WTC11 (cell line): ENCODE data around the gene CXXC1. TPM values are rescaled to one million over a fixed set of nuclear protein-coding genes. Genes with fewer than 3 reads are reported as not detected.

Source experiments
- ATAC-seq: fragments of 200-7000 bp; cut with Tn5 transposase; 2 replicates; pipeline ENCODE4 v1.10.0; 2021; ENCODE audit warnings: mild to moderate bottlenecking, moderate library complexity
- CTCF ChIA-PET: fragments of 300-600 bp; sonication (Branson Sonifier 250); formaldehyde crosslinking; loops from one replicate; lab custom pipeline; 2021; ENCODE audit warnings: antibody characterized with exemption; lab: Charles Lee
- POLR2A ChIA-PET: fragments of 350-600 bp; sonication (Branson Sonifier 250); formaldehyde crosslinking; loops from one replicate; lab custom pipeline; 2021; ENCODE audit warnings: antibody characterized with exemption; lab: Charles Lee
- DNase-seq: peaks from one replicate; pipeline ENCODE4 v3.0.0; 2021; ENCODE audit warnings: low spot score
- H3K27ac Mint-ChIP-seq: 2 replicates; pipeline ENCODE4 v1.8.0; 2021; ENCODE audit warnings: mixed read lengths
- H3K27me3 Mint-ChIP-seq: 2 replicates; pipeline ENCODE4 v1.8.0; 2021; ENCODE audit warnings: low read depth, mild to moderate bottlenecking, moderate library complexity, mixed read lengths
- H3K36me3 Mint-ChIP-seq: 2 replicates; pipeline ENCODE4 v1.8.0; 2021; ENCODE audit warnings: mixed read lengths
- H3K4me1 Mint-ChIP-seq: 2 replicates; pipeline ENCODE4 v1.8.0; 2022; ENCODE audit warnings: mixed read lengths
- H3K4me3 Mint-ChIP-seq: 2 replicates; pipeline ENCODE4 v1.8.0; 2021; ENCODE audit warnings: mild to moderate bottlenecking, moderate library complexity, mixed read lengths
- H3K9me3 Mint-ChIP-seq: 2 replicates; pipeline ENCODE4 v1.8.0; 2021; ENCODE audit warnings: mixed read lengths
- ELF4 ChIP-seq: sonication (generic); formaldehyde crosslinking; IDR thresholded peaks from 2 replicates; pipeline ENCODE4 v1.8.1; 2022; ENCODE audit warnings: low read depth, mild to moderate bottlenecking, moderate library complexity, missing genetic modification reagents
- EMX1 ChIP-seq: fragments of 250-450 bp; sonication (Bioruptor Pico); IDR thresholded peaks from 2 replicates; pipeline ENCODE4 v1.8.0; 2021; ENCODE audit warnings: mild to moderate bottlenecking
- FOXJ3 ChIP-seq: sonication (generic); formaldehyde crosslinking; IDR thresholded peaks from 2 replicates; pipeline ENCODE4 v1.9.0; 2021; ENCODE audit warnings: missing genetic modification reagents, mild to moderate bottlenecking, borderline replicate concordance
- GTF2I ChIP-seq: fragments of 250-450 bp; sonication (Bioruptor Pico); conservative IDR thresholded peaks from 2 replicates; pipeline ENCODE4 v1.4.0; 2021; ENCODE audit warnings: mild to moderate bottlenecking
- NFE2L1 ChIP-seq: sonication (generic); formaldehyde crosslinking; IDR thresholded peaks from 2 replicates; pipeline ENCODE4 v1.8.1; 2023; ENCODE audit warnings: missing genetic modification reagents
- RELA ChIP-seq: sonication (generic); formaldehyde crosslinking; IDR thresholded peaks from 2 replicates; pipeline ENCODE4 v1.8.1; 2022; ENCODE audit warnings: missing genetic modification reagents, mild to moderate bottlenecking, borderline replicate concordance
- SP1 ChIP-seq: sonication (generic); formaldehyde crosslinking; conservative IDR thresholded peaks from 2 replicates; pipeline ENCODE4 v1.8.1; 2022; ENCODE audit warnings: missing genetic modification reagents
- TP53 ChIP-seq: sonication (generic); formaldehyde crosslinking; IDR thresholded peaks from 2 replicates; pipeline ENCODE4 v1.8.1; 2023; ENCODE audit warnings: mild to moderate bottlenecking, missing genetic modification reagents
- ZNF219 ChIP-seq: sonication (generic); formaldehyde crosslinking; IDR thresholded peaks from 2 replicates; pipeline ENCODE4 v1.8.0; 2023; ENCODE audit warnings: missing genetic modification reagents, mild to moderate bottlenecking, borderline replicate concordance
- ZNF232 ChIP-seq: sonication (generic); formaldehyde crosslinking; IDR thresholded peaks from 2 replicates; pipeline ENCODE4 v1.8.0; 2022; ENCODE audit warnings: mild to moderate bottlenecking, missing genetic modification reagents
- total RNA-seq: library from RNA; stranded (reverse); gene quantifications from 3 replicates; pipeline ENCODE4 v1.2.3, GENCODE V29; 2021
- TF ChIP-seq, protein P1 (sequence below): fragments of 250-450 bp; sonication (Bioruptor Pico); IDR thresholded peaks from 2 replicates; pipeline ENCODE4 v1.9.0; 2021; ENCODE audit warnings: mild to moderate bottlenecking
- TF ChIP-seq, protein P2 (sequence below): sonication (generic); formaldehyde crosslinking; IDR thresholded peaks from 2 replicates; pipeline ENCODE4 v1.8.1; 2023; ENCODE audit warnings: mild to moderate bottlenecking, missing genetic modification reagents
- TF ChIP-seq, protein P3 (sequence below): sonication (generic); formaldehyde crosslinking; IDR thresholded peaks from 2 replicates; pipeline ENCODE4 v1.8.0; 2022; ENCODE audit warnings: mild to moderate bottlenecking, missing genetic modification reagents
- TF ChIP-seq, protein P4 (sequence below): sonication (generic); formaldehyde crosslinking; IDR thresholded peaks from 2 replicates; pipeline ENCODE4 v1.8.0; 2022; ENCODE audit warnings: mild to moderate bottlenecking, missing genetic modification reagents
- TF ChIP-seq, protein P5 (sequence below): sonication (generic); formaldehyde crosslinking; IDR thresholded peaks from 2 replicates; pipeline ENCODE4 v1.8.0; 2023; ENCODE audit warnings: mild to moderate bottlenecking, missing genetic modification reagents
- TF ChIP-seq, protein P6 (sequence below): sonication (generic); formaldehyde crosslinking; IDR thresholded peaks from 2 replicates; pipeline ENCODE4 v1.8.0; 2023; ENCODE audit warnings: missing genetic modification reagents
- TF ChIP-seq, protein P7 (sequence below): sonication (generic); formaldehyde crosslinking; IDR thresholded peaks from 2 replicates; pipeline ENCODE4 v1.8.1; 2023; ENCODE audit warnings: mild to moderate bottlenecking, missing genetic modification reagents, moderate library complexity

The CXXC1 gene
- total RNA-seq, 1 experiment from 2014 or later = 94.5 TPM

DNA sequence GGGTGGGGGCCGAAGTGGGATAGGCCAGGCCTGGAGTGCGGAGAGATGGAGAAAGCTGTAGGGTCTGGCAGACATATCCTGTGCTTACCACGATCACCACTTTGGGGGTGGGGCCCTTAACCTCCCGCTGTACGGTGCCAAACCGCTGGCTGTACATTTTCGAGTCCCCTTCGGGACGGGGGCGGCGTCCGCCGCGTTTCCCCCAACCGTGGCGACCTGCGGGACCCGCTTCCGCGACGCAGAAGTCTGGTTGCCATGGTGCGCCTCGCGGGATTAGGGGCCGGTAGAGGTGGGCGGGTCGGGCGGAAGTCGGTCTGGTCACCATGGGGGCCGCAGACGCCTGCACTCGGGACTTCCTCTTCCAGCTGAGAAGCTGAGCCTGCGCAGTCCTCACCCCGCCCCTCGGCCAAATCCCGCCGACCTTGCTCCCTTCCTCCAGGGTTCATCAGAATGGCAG lies 21.2 kb downstream of the CXXC1 start, which contains the start of gene CFAP53:
Gene CFAP53, minus strand, starts transcription at position 248 of the 457 bp plus-strand sequence. Its CDS starts 91 bp downstream, at position 157.
- Mint-ChIP-seq H3K9me3 (no peaks in the 10 kb centered on the region), H3K27me3 (peaks cover 25% of the 10 kb centered on the region), H3K27ac (peak within 1 kb of the TSS; percentile 70; the same call in 1 of the 2 replicates), H3K36me3 (peaks cover 9% of the 10 kb centered on the region), H3K4me1 (peaks cover 16% of the 10 kb centered on the region)
- ChIA-PET POLR2A (no interaction called here), CTCF (interaction anchor here (1.0 to 2.3 kb wide), 4 partner anchors 15 to 91 kb away, joined by 4 to 6 read pairs (median 6); partner anchors contain the start of gene MBD1)
- DNase-seq (peak; percentile 91), ATAC-seq (peak; percentile 84)
- TF ChIP-seq SP1 (CRISPR knock-in tag) = peak; percentile 45; the same call in 1 of the 2 replicates
- peak; percentile 28; the same call in 1 of the 2 replicates for TF ChIP-seq TP53 (CRISPR knock-in tag)
- TF ChIP-seq, protein P1, sequence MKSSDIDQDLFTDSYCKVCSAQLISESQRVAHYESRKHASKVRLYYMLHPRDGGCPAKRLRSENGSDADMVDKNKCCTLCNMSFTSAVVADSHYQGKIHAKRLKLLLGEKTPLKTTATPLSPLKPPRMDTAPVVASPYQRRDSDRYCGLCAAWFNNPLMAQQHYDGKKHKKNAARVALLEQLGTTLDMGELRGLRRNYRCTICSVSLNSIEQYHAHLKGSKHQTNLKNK (CRISPR knock-in tag) = no peak
- TF ChIP-seq, all 79 proteins: peak for 2
- H3K4me3 Mint-ChIP-seq = peak within 1 kb of the TSS; percentile 89

DNA sequence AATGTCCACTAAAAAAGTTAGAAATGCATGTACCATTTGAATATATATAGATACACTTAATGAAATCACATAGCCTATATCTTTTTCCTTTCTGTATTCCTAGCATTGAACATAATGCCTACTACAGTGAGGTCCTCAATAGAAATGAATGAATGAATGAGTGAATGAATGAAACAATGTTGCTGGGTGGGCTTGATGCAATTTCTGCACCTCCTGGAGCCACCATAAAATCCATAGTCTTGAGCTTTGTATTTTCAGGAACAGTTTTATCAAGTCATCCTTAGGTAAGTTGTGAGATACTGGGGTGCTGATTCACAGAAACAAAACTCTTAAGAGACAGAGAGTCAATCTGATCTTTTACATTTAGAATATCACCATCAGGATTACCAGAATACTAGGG lies 24.5 kb downstream of the CXXC1 start:
- POLR2A ChIA-PET = no interaction called here
- Mint-ChIP-seq H3K27me3 (peaks cover 38% of the 10 kb centered on the region), H3K4me1 (peaks cover 16% of the 10 kb centered on the region), H3K36me3 (no peaks in the 10 kb centered on the region), H3K4me3 (no peak overlapping the region), H3K27ac (no peak overlapping the region), H3K9me3 (peaks cover 5% of the 10 kb centered on the region)
- CTCF ChIA-PET = no interaction called here
- TF ChIP-seq, protein P2, sequence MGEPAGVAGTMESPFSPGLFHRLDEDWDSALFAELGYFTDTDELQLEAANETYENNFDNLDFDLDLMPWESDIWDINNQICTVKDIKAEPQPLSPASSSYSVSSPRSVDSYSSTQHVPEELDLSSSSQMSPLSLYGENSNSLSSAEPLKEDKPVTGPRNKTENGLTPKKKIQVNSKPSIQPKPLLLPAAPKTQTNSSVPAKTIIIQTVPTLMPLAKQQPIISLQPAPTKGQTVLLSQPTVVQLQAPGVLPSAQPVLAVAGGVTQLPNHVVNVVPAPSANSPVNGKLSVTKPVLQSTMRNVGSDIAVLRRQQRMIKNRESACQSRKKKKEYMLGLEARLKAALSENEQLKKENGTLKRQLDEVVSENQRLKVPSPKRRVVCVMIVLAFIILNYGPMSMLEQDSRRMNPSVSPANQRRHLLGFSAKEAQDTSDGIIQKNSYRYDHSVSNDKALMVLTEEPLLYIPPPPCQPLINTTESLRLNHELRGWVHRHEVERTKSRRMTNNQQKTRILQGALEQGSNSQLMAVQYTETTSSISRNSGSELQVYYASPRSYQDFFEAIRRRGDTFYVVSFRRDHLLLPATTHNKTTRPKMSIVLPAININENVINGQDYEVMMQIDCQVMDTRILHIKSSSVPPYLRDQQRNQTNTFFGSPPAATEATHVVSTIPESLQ (CRISPR knock-in tag) = no peak
- no peak for TF ChIP-seq ZNF232
- no peak for TF ChIP-seq EMX1 (CRISPR knock-in tag)
- no peak for TF ChIP-seq FOXJ3 (CRISPR knock-in tag)
- TF ChIP-seq, protein P3, sequence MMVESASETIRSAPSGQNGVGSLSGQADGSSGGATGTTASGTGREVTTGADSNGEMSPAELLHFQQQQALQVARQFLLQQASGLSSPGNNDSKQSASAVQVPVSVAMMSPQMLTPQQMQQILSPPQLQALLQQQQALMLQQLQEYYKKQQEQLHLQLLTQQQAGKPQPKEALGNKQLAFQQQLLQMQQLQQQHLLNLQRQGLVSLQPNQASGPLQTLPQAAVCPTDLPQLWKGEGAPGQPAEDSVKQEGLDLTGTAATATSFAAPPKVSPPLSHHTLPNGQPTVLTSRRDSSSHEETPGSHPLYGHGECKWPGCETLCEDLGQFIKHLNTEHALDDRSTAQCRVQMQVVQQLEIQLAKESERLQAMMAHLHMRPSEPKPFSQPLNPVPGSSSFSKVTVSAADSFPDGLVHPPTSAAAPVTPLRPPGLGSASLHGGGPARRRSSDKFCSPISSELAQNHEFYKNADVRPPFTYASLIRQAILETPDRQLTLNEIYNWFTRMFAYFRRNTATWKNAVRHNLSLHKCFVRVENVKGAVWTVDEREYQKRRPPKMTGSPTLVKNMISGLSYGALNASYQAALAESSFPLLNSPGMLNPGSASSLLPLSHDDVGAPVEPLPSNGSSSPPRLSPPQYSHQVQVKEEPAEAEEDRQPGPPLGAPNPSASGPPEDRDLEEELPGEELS (CRISPR knock-in tag) = no peak
- TF ChIP-seq, protein P4, sequence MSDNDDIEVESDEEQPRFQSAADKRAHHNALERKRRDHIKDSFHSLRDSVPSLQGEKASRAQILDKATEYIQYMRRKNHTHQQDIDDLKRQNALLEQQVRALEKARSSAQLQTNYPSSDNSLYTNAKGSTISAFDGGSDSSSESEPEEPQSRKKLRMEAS (CRISPR knock-in tag) = no peak
- TF ChIP-seq, protein P5, sequence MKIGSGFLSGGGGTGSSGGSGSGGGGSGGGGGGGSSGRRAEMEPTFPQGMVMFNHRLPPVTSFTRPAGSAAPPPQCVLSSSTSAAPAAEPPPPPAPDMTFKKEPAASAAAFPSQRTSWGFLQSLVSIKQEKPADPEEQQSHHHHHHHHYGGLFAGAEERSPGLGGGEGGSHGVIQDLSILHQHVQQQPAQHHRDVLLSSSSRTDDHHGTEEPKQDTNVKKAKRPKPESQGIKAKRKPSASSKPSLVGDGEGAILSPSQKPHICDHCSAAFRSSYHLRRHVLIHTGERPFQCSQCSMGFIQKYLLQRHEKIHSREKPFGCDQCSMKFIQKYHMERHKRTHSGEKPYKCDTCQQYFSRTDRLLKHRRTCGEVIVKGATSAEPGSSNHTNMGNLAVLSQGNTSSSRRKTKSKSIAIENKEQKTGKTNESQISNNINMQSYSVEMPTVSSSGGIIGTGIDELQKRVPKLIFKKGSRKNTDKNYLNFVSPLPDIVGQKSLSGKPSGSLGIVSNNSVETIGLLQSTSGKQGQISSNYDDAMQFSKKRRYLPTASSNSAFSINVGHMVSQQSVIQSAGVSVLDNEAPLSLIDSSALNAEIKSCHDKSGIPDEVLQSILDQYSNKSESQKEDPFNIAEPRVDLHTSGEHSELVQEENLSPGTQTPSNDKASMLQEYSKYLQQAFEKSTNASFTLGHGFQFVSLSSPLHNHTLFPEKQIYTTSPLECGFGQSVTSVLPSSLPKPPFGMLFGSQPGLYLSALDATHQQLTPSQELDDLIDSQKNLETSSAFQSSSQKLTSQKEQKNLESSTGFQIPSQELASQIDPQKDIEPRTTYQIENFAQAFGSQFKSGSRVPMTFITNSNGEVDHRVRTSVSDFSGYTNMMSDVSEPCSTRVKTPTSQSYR (CRISPR knock-in tag) = no peak
- no peak for TF ChIP-seq ELF4 (CRISPR knock-in tag)
- TF ChIP-seq, protein P6, sequence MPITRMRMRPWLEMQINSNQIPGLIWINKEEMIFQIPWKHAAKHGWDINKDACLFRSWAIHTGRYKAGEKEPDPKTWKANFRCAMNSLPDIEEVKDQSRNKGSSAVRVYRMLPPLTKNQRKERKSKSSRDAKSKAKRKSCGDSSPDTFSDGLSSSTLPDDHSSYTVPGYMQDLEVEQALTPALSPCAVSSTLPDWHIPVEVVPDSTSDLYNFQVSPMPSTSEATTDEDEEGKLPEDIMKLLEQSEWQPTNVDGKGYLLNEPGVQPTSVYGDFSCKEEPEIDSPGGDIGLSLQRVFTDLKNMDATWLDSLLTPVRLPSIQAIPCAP (CRISPR knock-in tag) = no peak
- TF ChIP-seq GTF2I (CRISPR knock-in tag) = no peak
- no peak for TF ChIP-seq ZNF219 (CRISPR knock-in tag)
- TF ChIP-seq, protein P7, sequence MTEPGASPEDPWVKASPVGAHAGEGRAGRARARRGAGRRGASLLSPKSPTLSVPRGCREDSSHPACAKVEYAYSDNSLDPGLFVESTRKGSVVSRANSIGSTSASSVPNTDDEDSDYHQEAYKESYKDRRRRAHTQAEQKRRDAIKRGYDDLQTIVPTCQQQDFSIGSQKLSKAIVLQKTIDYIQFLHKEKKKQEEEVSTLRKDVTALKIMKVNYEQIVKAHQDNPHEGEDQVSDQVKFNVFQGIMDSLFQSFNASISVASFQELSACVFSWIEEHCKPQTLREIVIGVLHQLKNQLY (CRISPR knock-in tag) = no peak
- no peak for TF ChIP-seq RELA
- no peak for TF ChIP-seq NFE2L1
- ATAC-seq = no peak
- no peak for DNase-seq
